GM19372 (cell line): ENCODE data around the gene CPOX.
"Not testable (repeated sequence)": the region's sequence is repeated elsewhere in the genome, so short reads cannot be mapped to it uniquely, and the experiment has no call there.

Source experiments
- ATAC-seq: cut with Tn5 transposase; IDR thresholded peaks from one replicate; pipeline ENCODE4 v1.9.1; 2021; ENCODE audit warnings: mild to moderate bottlenecking, low read depth, moderate library complexity; ENCODE audit not compliant: unreplicated experiment

The CPOX gene

GRCh38 chr3:98565237-98565643 is 28.2 kb downstream of the CPOX start:
- ATAC-seq = no peak

GRCh38 chr3:98564282-98565005 is 29.0 kb downstream of the CPOX start:
- no peak for ATAC-seq

GRCh38 chr3:98563661-98564281 is 29.6 kb downstream of the CPOX start:
- ATAC-seq = peak; percentile 47

GRCh38 chr3:98561727-98562521 is 31.5 kb downstream of the CPOX start:
- ATAC-seq = no peak

- no peak for ATAC-seq
These were observed 32.5 kb downstream of the CPOX start for GRCh38 chr3:98560911-98561310.

GRCh38 chr3:98559769-98560168 is 33.6 kb downstream of the CPOX start:
- ATAC-seq = not testable (repeated sequence)

GRCh38 chr3:98558100-98558827 is 35.1 kb downstream of the CPOX start:
- no peak for ATAC-seq

- ATAC-seq = no peak
These were observed 35.9 kb downstream of the CPOX start for GRCh38 chr3:98557324-98558010.

- peak; percentile 66 for ATAC-seq
These were observed 37.0 kb downstream of the CPOX start for GRCh38 chr3:98556164-98557130.

GRCh38 chr3:98555025-98555379 is 38.4 kb downstream of the CPOX start:
- no peak for ATAC-seq

GRCh38 chr3:98554580-98554979 is 38.8 kb downstream of the CPOX start:
- no peak for ATAC-seq

GRCh38 chr3:98553753-98554152 is 39.7 kb downstream of the CPOX start:
- ATAC-seq = no peak

- no peak for ATAC-seq
These were observed 40.3 kb downstream of the CPOX start for GRCh38 chr3:98553021-98553563.

GRCh38 chr3:98552232-98553020 is 41.0 kb downstream of the CPOX start:
- no peak for ATAC-seq

- ATAC-seq = no peak
These were observed 41.7 kb downstream of the CPOX start for GRCh38 chr3:98551754-98552153.

GRCh38 chr3:98551236-98551635 is 42.2 kb downstream of the CPOX start:
- ATAC-seq = no peak

GRCh38 chr3:98550833-98551232 is 42.6 kb downstream of the CPOX start:
- ATAC-seq = no peak

GRCh38 chr3:98548544-98548943 is 44.9 kb downstream of the CPOX start:
- no peak for ATAC-seq
